D341Med (cell line): ENCODE data around the gene OR2A7.
"Not testable (repeated sequence)": the region's sequence is repeated elsewhere in the genome, so short reads cannot be mapped to it uniquely, and the experiment has no call there.

Experiments used
- DNase-seq: peaks from one replicate; pipeline ENCODE4 v3.0.0; 2012; ENCODE audit warnings: low spot score

OR2A7 gene

GRCh38 chr7:144252307-144252706, 12.3 kb downstream of the OR2A7 start:
- not testable (repeated sequence) for DNase-seq

- not testable (repeated sequence) for DNase-seq
Measured at GRCh38 chr7:144247674-144248330, 16.8 kb downstream of the OR2A7 start.

- not testable (repeated sequence) for DNase-seq
Measured at GRCh38 chr7:144246967-144247366, 17.6 kb downstream of the OR2A7 start.

- DNase-seq: not testable (repeated sequence)
Measured at GRCh38 chr7:144245372-144245771, 19.2 kb downstream of the OR2A7 start.

- DNase-seq: not testable (repeated sequence)
Measured at GRCh38 chr7:144239365-144239764, 25.2 kb downstream of the OR2A7 start, which contains the start of gene OR2A42. Gene OR2A42, minus strand, starts transcription at chr7:144239605. Its CDS starts 6,762 bp downstream, at chr7:144232843.

- DNase-seq: not testable (repeated sequence)
Measured at GRCh38 chr7:144238530-144239082, 26.0 kb downstream of the OR2A7 start.

GRCh38 chr7:144233039-144233438, 31.6 kb downstream of the OR2A7 start:
- DNase-seq: not testable (repeated sequence)

- DNase-seq: not testable (repeated sequence)
Measured at GRCh38 chr7:144231027-144231426, 33.6 kb downstream of the OR2A7 start.

- DNase-seq: not testable (repeated sequence)
Measured at GRCh38 chr7:144228810-144229209, 35.8 kb downstream of the OR2A7 start.

GRCh38 chr7:144226866-144227265, 37.7 kb downstream of the OR2A7 start:
- not testable (repeated sequence) for DNase-seq

- not testable (repeated sequence) for DNase-seq
Measured at GRCh38 chr7:144223675-144224074, 40.9 kb downstream of the OR2A7 start.

- DNase-seq: not testable (repeated sequence)
Measured at GRCh38 chr7:144220531-144220930, 44.1 kb downstream of the OR2A7 start.

GRCh38 chr7:144219149-144219548, 45.4 kb downstream of the OR2A7 start:
- not testable (repeated sequence) for DNase-seq

GRCh38 chr7:144218581-144218980, 46.0 kb downstream of the OR2A7 start:
- not testable (repeated sequence) for DNase-seq

GRCh38 chr7:144217200-144217599, 47.4 kb downstream of the OR2A7 start:
- DNase-seq: not testable (repeated sequence)
